NCI-H69 (cell line): ENCODE data around the gene TROAP.

ENCODE experiments used
- DNase-seq: peaks from one replicate; lab custom pipeline; 2025; lab: John Stamatoyannopoulos, UW

The TROAP gene

DNA sequence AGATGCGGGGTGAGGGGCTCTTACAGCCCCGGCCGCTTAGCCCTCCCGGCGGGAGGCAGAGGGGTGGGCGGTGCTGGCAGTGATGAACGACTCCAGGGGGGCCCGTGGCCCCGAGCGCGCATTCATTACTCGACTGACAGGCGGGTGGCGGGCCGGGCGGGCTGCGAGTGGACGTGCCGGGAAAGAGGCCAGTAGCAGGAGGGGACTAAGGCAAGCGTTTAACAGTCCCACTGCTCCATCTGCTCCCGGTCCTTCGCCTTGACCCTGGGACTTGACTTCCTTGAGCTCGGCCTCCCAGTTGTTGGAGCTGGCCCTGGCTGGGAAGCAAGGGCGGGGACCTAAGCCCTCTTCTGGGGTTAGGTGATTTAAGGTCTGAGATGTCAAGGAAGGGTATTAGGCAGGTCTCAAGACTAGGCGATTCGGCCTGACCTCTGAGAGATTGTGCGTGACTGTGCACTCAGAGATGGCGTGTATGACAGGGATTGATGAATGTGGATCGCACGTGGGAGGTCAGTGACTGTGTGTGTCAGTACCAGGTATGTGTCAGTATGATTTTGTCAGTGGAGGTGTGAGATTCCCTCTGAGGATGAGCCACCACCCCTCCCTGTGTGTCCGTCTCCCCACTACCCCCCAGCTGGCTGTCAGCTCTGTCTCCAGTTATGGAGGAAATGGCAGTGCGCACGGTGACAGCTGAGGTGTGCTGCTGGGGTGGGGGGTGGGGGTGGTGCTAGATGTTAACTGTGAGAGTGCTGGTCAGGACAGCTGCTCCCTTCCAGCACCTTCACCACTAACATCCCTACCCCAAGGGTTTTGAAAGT is 20.1 kb downstream of the TROAP start:
- DNase-seq, result peak; percentile 84

DNA sequence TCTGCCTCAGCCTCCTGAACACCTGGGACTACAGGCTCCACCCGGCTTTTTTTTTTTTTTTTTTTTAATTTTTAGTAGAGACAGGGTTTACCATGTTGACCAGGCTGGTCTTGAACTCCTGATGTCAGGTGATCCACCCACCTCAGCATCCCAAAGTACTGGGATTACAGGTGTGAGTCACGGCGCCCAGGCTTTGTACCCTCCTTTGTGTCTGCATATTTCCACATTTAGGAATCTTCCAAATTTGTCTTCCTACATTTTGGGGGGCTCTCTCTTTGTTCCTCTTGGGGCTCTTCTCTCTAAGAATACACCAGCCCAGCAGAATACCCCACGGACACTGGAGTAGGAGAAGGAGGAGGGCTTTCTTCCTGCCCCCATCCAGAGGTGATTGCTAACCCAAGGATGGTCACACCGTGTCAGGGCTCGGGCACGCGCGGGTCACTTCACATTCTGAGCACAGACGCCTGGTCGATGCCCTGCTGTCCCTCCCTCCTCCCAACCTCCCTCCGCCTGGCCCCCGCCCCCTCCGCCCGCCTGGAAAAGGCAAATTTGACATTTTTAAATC is 21.5 kb downstream of the TROAP start:
- no peak for DNase-seq

DNA sequence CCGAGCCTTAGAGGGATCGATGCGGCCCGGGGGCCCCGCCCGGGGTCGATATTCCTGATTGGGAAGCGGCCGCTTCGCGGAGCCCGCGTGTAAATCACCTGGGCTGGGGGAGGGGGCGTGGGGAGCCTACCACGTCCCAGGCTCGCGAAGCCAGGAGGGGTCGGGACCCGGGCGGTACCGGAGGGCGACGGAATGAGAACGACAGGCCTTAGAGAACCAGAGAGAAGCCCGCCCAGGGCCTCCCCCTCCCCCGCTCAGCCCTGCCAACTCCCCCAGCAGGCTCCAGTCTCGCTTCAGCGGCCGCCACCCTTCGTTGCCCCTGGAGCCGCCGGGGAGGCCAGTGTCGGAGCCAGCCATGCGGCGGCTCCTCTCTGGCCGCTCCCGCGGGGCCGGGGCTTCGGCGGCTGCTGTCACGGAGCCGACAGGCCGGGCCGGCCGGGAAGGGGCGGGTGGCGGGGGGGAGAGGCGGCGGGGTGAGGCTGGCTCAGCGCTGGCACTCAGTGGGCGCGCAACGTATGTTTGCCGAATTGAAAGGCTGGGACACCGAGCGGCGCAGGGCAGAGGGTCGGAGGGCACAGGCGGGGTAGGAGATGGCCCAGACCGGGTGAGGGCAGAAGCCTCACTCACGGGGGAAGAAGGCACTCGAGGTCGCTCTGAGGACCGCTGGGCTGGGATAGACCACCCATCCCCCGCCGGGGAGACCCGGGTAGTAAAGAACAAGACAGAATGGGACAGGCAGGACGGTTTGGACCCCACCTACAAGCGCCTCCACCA is 22.2 kb downstream of the TROAP start:
- peak; percentile 88 for DNase-seq

- DNase-seq, result peak; percentile 87
Measured at GRCh38 chr12:49345825-49346658, 23.0 kb downstream of the TROAP start.

DNA sequence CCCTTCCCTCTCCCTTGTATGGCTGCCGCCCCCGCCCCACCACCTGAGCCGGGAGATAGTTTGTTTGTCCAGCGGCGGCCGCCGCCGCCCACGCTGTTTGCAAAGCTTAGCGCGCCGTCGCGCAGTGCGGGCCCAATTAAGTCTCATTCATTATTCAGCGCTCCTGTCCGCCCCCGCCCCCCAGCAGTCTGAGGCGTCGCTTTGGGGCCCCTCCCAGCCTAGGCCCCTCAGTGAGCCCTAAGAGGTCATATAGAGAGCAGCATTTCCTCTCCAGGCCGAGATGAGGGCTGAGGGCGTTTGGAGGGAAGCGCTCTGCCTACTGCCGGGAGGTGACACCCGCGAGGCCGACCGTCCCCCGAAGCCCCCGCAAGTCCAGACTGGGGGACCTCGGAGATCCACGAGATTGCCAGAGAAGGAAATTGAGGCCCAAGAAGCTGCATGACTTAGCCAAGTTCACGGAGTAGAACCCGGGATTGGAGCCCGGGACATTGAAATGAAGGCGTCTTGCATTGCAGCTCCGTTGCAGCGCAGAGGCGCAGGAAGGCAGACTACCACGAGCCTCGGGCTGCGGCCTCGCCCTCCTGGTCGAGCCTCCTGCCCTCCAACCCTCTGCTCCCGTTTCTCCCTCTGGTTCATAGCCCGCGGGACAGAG is 23.7 kb downstream of the TROAP start, which contains the start of gene DNAJC22:
Gene DNAJC22 (plus strand): TSS at position 230 of the 652 bp plus-strand sequence. CDS start 1,985 bp downstream, outside the sequence.
- peak; percentile 98 for DNase-seq

- peak; percentile 95 for DNase-seq
Measured at GRCh38 chr12:49347311-49348193, 24.5 kb downstream of the TROAP start.

DNA sequence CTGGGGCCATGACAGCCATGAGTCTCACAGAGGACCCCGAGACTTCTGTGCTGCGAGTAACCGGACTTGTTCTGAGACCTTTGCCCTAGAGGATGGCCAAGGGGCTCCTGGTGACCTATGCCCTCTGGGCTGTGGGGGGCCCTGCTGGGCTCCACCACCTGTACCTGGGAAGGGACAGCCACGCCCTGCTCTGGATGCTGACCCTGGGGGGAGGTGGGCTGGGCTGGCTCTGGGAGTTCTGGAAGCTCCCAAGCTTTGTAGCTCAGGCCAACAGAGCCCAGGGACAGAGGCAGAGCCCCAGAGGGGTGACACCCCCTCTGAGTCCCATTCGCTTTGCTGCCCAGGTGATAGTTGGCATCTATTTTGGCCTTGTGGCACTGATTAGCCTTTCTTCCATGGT is 25.7 kb downstream of the TROAP start:
- no peak for DNase-seq

DNA sequence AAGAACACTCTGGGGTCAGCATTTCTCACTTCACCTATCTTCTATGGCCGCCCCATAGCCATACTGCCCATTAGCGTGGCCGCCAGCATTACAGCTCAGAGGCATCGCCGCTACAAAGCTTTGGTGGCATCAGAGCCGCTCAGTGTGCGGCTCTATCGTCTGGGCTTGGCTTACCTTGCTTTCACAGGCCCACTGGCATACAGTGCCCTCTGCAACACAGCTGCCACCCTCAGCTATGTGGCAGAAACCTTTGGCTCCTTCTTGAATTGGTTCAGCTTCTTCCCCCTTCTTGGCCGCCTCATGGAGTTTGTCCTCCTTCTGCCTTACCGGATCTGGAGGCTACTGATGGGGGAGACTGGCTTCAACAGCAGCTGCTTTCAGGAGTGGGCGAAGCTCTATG is 26.2 kb downstream of the TROAP start:
- no peak for DNase-seq

DNA sequence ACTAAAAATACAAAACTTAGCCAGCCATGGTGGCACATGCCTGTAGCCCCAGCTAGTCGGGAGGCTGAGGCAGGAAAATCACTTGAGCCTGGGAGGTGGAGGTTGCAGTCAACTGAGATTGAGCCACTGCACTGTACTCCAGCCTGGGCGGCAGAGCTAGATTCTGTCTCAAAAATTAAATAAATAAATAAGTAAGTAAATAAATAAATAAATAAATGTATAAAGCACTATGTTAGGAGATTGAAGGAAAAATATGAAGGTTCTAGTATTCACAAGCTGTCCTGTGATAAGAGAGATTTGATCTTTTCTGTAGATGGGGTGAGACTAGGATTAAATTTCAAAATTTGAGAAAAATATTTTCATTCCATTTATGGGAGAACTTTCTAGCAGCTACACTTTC is 29.3 kb downstream of the TROAP start:
- no peak for DNase-seq

GRCh38 chr12:49355913-49356312 is 32.9 kb downstream of the TROAP start:
- no peak for DNase-seq

DNA sequence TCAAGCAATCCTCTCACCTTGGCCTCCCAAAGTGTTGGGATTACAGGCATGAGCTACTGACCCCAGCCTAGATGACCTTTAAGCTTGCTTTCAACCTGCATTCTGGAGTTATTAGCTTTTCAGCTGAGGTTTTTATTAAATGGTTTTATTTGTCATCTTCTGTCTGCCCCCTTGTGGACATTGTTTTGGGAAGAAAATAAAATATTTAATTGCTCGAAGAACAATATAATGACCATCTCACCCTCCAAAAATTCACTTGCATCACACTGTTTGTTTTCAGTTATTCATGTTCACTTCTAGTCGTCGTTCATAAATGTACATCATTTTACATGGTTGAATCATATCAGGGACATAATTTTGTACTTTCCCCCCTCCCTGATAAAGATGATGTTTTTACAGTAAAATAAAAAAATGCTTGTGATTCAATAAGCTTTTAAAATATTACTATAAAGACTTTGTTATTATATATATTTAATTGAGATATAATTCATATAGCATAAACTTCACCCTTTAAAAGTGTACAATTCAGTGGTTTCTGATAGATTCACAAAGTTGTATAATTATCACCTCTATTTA is 34.1 kb downstream of the TROAP start:
- peak; percentile 64 for DNase-seq

- DNase-seq, result peak; percentile 82
Measured at GRCh38 chr12:49358483-49359141, 35.6 kb downstream of the TROAP start.

DNA sequence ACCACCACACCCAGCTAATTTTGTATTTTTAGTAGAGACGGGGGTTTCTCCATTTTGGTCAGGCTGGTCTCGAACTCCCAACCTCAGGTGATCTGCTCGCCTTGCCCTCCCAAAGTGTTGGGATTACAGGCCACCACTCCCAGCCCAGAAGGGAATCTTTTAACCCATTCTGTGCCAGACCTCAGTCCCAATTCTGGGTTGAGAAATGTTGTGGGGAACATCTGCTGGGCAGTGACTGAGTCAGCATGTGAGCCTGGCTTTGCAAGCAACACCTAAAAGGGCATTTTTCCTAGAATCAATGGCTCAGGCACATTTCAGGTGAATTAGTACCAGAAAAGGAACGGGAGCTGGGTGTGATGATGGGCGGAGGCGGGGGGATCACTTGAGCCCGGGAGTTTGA is 36.6 kb downstream of the TROAP start:
- DNase-seq, result no peak

- DNase-seq, result no peak
Measured at GRCh38 chr12:49362077-49362476, 39.0 kb downstream of the TROAP start.

DNA sequence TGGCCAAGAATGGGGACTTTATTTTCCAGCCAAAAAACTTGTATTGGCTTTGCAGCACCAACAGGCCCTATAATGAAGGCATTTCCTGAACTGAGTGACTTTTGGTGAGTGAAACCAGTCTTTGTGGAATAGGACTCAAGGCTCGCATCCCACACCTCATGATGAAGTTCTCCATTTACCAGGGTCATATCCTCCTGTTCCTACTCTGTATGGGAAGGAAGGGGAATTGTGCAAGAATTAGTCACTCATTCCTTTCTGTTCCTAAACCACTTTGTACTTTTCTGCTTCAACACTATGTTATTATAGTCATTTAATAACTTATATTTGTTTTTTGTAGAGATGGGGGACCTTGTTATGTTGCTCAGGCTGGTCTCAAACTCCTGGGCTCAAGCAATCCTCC is 41.9 kb downstream of the TROAP start:
- no peak for DNase-seq

GRCh38 chr12:49365542-49365941 is 42.5 kb downstream of the TROAP start:
- no peak for DNase-seq

DNA sequence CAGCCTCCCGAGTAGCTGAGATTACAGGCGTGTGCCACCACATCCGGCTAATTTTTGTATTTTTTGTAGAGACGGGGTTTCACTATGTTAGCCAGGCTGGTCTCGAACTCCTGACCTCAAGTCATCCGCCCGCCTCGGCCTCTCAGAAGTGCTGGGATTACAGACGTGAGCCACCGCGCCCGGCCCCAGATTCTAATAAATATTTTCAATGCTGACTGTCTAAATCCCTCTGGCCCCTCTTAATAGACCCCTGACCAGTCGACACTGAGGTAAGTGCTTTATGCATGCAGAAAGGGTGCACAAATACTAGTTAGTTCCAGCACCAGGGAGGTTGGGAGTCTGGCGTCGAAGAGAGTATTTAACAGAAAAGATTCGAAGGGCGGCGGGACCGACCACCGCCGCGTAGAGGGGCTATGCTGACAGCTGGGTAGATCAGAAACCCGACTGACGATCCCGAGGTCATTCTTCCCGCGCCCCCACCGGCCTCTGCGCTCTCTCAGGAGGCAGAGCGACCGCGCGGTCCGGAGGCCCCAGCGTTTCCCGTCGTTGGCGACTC is 43.1 kb downstream of the TROAP start:
- DNase-seq, result peak; percentile 82

DNA sequence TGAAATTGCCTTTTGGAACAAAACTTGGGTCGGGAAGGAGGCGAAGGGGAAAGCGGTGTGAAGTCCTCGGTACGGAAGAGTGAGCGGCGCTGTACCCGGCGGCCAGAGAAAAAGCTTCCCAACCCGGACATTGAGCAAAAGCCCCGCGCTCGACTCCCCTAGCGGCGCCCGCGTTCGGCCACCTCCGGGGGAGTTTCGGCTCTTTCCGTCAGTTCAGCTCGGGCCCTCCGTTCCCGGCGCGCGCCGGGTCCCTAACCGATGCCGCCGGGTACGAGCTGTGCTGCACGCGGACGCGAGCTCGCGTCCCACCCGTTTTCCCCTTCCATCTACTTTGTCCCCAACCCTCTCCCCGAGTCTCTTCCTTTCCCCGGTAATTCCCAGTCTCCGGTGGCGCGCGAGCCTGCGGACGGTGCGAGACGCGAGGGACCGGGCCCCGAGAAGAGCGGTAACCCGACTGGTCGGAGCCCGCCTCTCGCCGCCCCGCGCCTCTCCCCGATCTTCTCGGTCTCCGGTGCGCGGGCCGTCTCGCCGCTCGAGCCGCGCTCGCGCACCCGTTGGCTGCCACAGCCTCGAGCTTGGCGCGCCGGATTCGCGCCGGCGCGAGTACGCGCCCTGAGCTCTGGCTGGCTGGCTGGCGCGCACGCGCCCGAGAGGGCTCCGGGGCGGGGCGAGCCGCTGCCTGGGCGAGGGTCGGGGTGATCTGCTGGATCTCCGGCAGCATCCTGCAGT is 43.8 kb downstream of the TROAP start:
- DNase-seq, result peak; percentile 99
